Small intestine (tissue), 7 donors: Measurements from ENCODE around the gene LIAS. TPM values are rescaled to one million over a fixed set of nuclear protein-coding genes. Genes with fewer than 3 reads are reported as not detected.

Source experiments
- DNase-seq, 2 donors: peaks; one replicate each; pipeline versions ENCODE4 v3.0.0 to v3.0.0-alpha.2; 2013
- FAIRE-seq: peaks from 2 replicates; lab custom pipeline; 2012; peaks lifted over from hg19 to GRCh38; lab: Jason Lieb, UNC
- H3K27ac ChIP-seq, 3 donors: one replicate each; pipeline ENCODE4 v1.5.1; 2013; ENCODE audit warnings: low read length in 2 of 3, mild to moderate bottlenecking in 2 of 3, control low read depth in 1 of 3, inconsistent platforms in 1 of 3, low read depth in 1 of 3, moderate library complexity in 1 of 3
- H3K27me3 ChIP-seq, 3 donors: one replicate each; pipeline ENCODE4 v1.6.1; 2013; ENCODE audit warnings: low read length in 3 of 3, inconsistent platforms in 1 of 3; ENCODE audit not compliant: control insufficient read depth in 3 of 3, insufficient read depth in 3 of 3
- H3K36me3 ChIP-seq, 3 donors: one replicate each; pipeline ENCODE4 v1.6.1; 2013; ENCODE audit warnings: low read length in 3 of 3, inconsistent platforms in 1 of 3, low read depth in 1 of 3, mild to moderate bottlenecking in 1 of 3, moderate library complexity in 1 of 3; ENCODE audit not compliant: control insufficient read depth in 3 of 3, insufficient read depth in 2 of 3
- H3K4me1 ChIP-seq, 3 donors: one replicate each; pipeline ENCODE4 v1.6.1; 2013; ENCODE audit warnings: low read length in 2 of 3, inconsistent platforms in 1 of 3, low read depth in 1 of 3, mild to moderate bottlenecking in 1 of 3, moderate library complexity in 1 of 3; ENCODE audit not compliant: control insufficient read depth in 3 of 3, insufficient read depth in 2 of 3
- H3K4me3 ChIP-seq, 3 donors: one replicate each; pipeline ENCODE4 v1.5.1; 2013; ENCODE audit warnings: low read length in 3 of 3, control low read depth in 1 of 3, inconsistent platforms in 1 of 3, low read depth in 1 of 3, mild to moderate bottlenecking in 1 of 3, moderate library complexity in 1 of 3
- H3K9me3 ChIP-seq, 2 donors: one replicate each; pipeline ENCODE4 v1.6.1; 2013; ENCODE audit warnings: low read depth in 1 of 2, low read length in 1 of 2; ENCODE audit not compliant: control insufficient read depth in 2 of 2, insufficient read depth in 1 of 2
- WGBS, 3 donors: extraction: QIAGEN DNeasy Blood & Tissue Kit; methylation state at CpG; one replicate each; pipeline ENCODE4 v1.1.7; 2013; 5-methylcytosine and 5-hydroxymethylcytosine counted together
- polyA plus RNA-seq, 4 donors: library from polyadenylated mRNA; stranded (reverse) in 3 of 4; unstranded in 1 of 4; fragments of 200-250 nt in 3 of 4; fragments of 120-200 nt in 1 of 4; gene quantifications; one replicate each; pipeline versions ENCODE4 v1.2.1 to v1.2.3, GENCODE V29; 2013
- donor health status: healthy with polysubstance abuse.
- donor health status: control.
- donor health status: control.
- donor health status: Bipolar disorder and iron deficiency.
- donor health status: healthy.

The LIAS gene
- polyA plus RNA-seq, 4 donors = 14.9 to 29.5 (median 22.6) TPM

DNA sequence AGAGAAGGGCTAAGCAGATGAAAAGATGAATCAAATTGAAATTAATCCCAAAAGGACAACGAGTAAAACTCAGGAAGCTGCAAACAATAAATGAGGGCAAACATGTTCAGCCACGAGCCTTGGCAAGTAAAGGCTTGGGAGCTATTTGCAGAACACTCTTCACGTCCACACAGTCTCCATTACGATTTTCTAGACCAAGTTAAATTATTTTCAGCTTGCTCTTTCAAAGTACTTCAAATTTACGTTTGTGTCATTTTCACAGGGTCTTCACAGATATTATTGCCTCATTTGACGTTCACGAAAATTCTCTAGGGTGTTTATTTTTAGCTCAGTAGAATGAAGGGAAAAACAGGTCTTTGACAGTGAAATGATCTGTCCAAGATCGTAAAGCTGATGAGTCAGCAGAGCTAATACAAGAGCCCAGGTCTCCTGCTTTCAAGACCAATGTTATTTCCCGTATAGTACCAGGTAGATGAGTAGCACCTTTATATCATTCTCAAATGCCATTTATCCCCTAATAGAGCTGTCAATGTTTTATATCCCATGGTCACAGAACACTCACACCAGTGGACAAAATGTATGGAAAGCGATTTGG, 31.2 kb upstream of the LIAS start:
- WGBS, 3 donors = 67 to 72% (median 72%) methylated on average over 10 of the region's 10 CpGs
- DNase-seq (no peak), FAIRE-seq (no peak)
- Histone ChIP-seq H3K27me3 (no peaks in the 10 kb centered on the region), H3K4me1 (peaks cover 0 to 9% (median 0%) of the 10 kb centered on the region in 3 donors), H3K9me3 (no peaks in the 10 kb centered on the region), H3K27ac (no peak overlapping the region), H3K36me3 (no peaks in the 10 kb centered on the region), H3K4me3 (no peak overlapping the region)

GRCh38 chr4:39429476-39430334, 29.2 kb upstream of the LIAS start:
- Histone ChIP-seq H3K4me1 (peaks cover 0 to 9% (median 0%) of the 10 kb centered on the region in 3 donors), H3K4me3 (no peak overlapping the region), H3K9me3 (no peaks in the 10 kb centered on the region), H3K36me3 (no peaks in the 10 kb centered on the region), H3K27ac (no peak overlapping the region), H3K27me3 (no peaks in the 10 kb centered on the region)
- 59 to 79% (median 68%) methylated on average over 4 of the region's 4 CpGs for WGBS, 3 donors
- peak; percentile 31 to 37 for DNase-seq
- no peak for FAIRE-seq

- Histone ChIP-seq H3K9me3 (no peaks in the 10 kb centered on the region), H3K27ac (no peak overlapping the region), H3K4me1 (peaks cover 0 to 9% (median 0%) of the 10 kb centered on the region in 3 donors), H3K36me3 (no peaks in the 10 kb centered on the region), H3K27me3 (no peaks in the 10 kb centered on the region), H3K4me3 (no peak overlapping the region)
- DNase-seq = no peak
- WGBS, 3 donors = 91 to 94% (median 92%) methylated on average over 11 of the region's 11 CpGs
- no peak for FAIRE-seq
Measured at GRCh38 chr4:39433878-39434492, 24.9 kb upstream of the LIAS start.

- Histone ChIP-seq H3K27ac (no peak overlapping the region), H3K4me3 (no peak overlapping the region), H3K4me1 (no peaks in the 10 kb centered on the region), H3K36me3 (no peaks in the 10 kb centered on the region), H3K9me3 (no peaks in the 10 kb centered on the region), H3K27me3 (no peaks in the 10 kb centered on the region)
- FAIRE-seq (no peak), DNase-seq (no peak)
- 74 to 87% (median 81%) methylated on average over 7 of the region's 7 CpGs for WGBS, 3 donors
Measured at GRCh38 chr4:39435659-39436563, 22.9 kb upstream of the LIAS start.

DNA sequence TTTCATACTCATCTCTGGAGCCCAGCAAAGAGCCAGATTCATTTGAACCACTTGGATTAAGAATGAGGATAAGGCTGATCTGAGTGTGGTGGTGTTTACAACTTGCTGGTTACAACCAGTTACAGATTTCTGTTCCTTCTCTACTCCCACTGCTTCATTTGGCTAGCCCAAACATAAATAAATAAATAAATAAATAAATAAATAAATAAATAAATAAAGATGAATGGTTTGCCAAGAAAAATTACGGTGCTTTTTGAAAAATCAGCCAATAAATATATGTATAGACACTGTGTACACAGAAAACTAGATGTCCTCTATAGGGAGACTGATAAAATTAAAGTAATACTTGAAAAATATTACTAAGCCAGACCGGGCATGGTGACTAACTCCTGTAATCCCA, 17.3 kb upstream of the LIAS start:
- H3K36me3 ChIP-seq = no peaks in the 10 kb centered on the region
- DNase-seq (no peak), FAIRE-seq (no peak)
- H3K4me1 ChIP-seq = no peaks in the 10 kb centered on the region
- H3K4me3 ChIP-seq = no peak overlapping the region
- no peaks in the 10 kb centered on the region for H3K9me3 ChIP-seq
- H3K27ac ChIP-seq = no peak overlapping the region
- no peaks in the 10 kb centered on the region for H3K27me3 ChIP-seq
- WGBS, 3 donors = 82 to 87% (median 85%) methylated on average over 2 of the region's 2 CpGs

- no peak overlapping the region for H3K4me3 ChIP-seq
- H3K27ac ChIP-seq = no peak overlapping the region
- no peak for FAIRE-seq
- H3K9me3 ChIP-seq = no peaks in the 10 kb centered on the region
- DNase-seq = no peak
- H3K4me1 ChIP-seq = peaks cover 0 to 5% (median 0%) of the 10 kb centered on the region in 3 donors
- H3K36me3 ChIP-seq = no peaks in the 10 kb centered on the region
- no peaks in the 10 kb centered on the region for H3K27me3 ChIP-seq
- WGBS, 3 donors = 69 to 90% (median 74%) methylated on average over 4 of the region's 4 CpGs
Measured at GRCh38 chr4:39442998-39443397, 15.9 kb upstream of the LIAS start.

GRCh38 chr4:39446483-39446841, 12.4 kb upstream of the LIAS start:
- no peak for FAIRE-seq
- Histone ChIP-seq H3K27ac (peak overlapping the region; percentile 26 to 78 (median 41)), H3K36me3 (peaks cover 0 to 6% (median 0%) of the 10 kb centered on the region in 3 donors), H3K4me1 (peaks cover 0 to 10% (median 0%) of the 10 kb centered on the region in 3 donors), H3K9me3 (no peaks in the 10 kb centered on the region), H3K4me3 (peak overlapping the region in 2 of 3 donors; percentile 58 to 66), H3K27me3 (no peaks in the 10 kb centered on the region)
- WGBS, 3 donors = 83 to 85% (median 84%) methylated on average over 20 of the region's 20 CpGs
- no peak for DNase-seq
